Esophagus muscularis mucosa (tissue), 4 donors: ENCODE measurements around the gene SNAPC4. TPM values are rescaled to one million over a fixed set of nuclear protein-coding genes. Genes with fewer than 3 reads are reported as not detected.

Source experiments
- DNase-seq: peaks from one replicate; pipeline ENCODE4 v3.0.0-alpha.2; 2017; ENCODE audit errors: extremely low spot score
- H3K27ac ChIP-seq, 4 donors: fragments of 200-600 bp; sonication (generic); replicated peaks in 1 of 4; 1 replicate in 3 of 4; 2 replicates in 1 of 4; pipeline ENCODE4 v1.5.1; 2016 to 2019; ENCODE audit warnings: mild to moderate bottlenecking in 1 of 4
- H3K27me3 ChIP-seq, 4 donors: fragments of 200-600 bp; sonication (generic); one replicate each; pipeline versions ENCODE4 v1.5.1 to v1.6.0; 2016 to 2019
- H3K36me3 ChIP-seq, 4 donors: fragments of 200-600 bp; sonication (generic); one replicate each; pipeline ENCODE4 v1.5.1; 2016 to 2019
- H3K4me1 ChIP-seq, 4 donors: fragments of 200-600 bp; sonication (generic); one replicate each; pipeline ENCODE4 v1.5.1; 2016 to 2019
- H3K4me3 ChIP-seq, 4 donors: fragments of 200-600 bp; sonication (generic); 1 replicate in 2 of 4; 2 replicates in 2 of 4; pipeline ENCODE4 v1.5.1; 2016 to 2019; ENCODE audit warnings: mild to moderate bottlenecking in 4 of 4, moderate library complexity in 1 of 4
- H3K9me3 ChIP-seq, 4 donors: fragments of 200-600 bp; sonication (generic); 1 replicate in 3 of 4; 2 replicates in 1 of 4; pipeline ENCODE4 v1.5.1; 2016 to 2019
- EP300 ChIP-seq: sonication (generic); formaldehyde crosslinking; IDR thresholded peaks from one replicate; pipeline ENCODE4 v1.6.1; 2017; ENCODE audit warnings: antibody characterized with exemption
- POLR2A ChIP-seq: fragments of 450-650 bp; IDR thresholded peaks from one replicate; pipeline ENCODE4 v1.6.1; 2017; ENCODE audit warnings: antibody characterized with exemption, moderate library complexity, mild to moderate bottlenecking, low read depth
- POLR2AphosphoS5 ChIP-seq, 2 donors: sonication (generic); formaldehyde crosslinking; IDR thresholded peaks; one replicate each; pipeline ENCODE4 v1.6.1; 2017; ENCODE audit warnings: antibody characterized with exemption in 2 of 2
- WGBS: methylation state at CpG from one replicate; pipeline ENCODE4 v1.1.5; 2018; 5-methylcytosine and 5-hydroxymethylcytosine counted together
- intact Hi-C: fragments of 100-400 bp; cut with DNase I; formaldehyde crosslinking; loops from one replicate; pipeline ENCODE4 v1.15.1; 2023
- total RNA-seq, 4 donors: library from RNA; depleted of rRNA; stranded (reverse); fragments of >200 nt; gene quantifications; one replicate each; pipeline versions ENCODE4 v1.1.0 to v1.2.1, GENCODE V29; 2016
- TF ChIP-seq, protein P1 (sequence below), 3 experiments: fragments of 200-600 bp in 2 of 3; fragments of 450-650 bp in 1 of 3; sonication (generic) in 2 of 3; IDR thresholded peaks; one replicate each; pipeline ENCODE4 v1.5.1; 2017 to 2019; ENCODE audit warnings: antibody characterized with exemption in 3 of 3, mild to moderate bottlenecking in 2 of 3, moderate library complexity in 1 of 3

SNAPC4 gene
- total RNA-seq, 4 donors from 2014 or later, result 3.3 to 8.4 (median 4.9) TPM

DNA sequence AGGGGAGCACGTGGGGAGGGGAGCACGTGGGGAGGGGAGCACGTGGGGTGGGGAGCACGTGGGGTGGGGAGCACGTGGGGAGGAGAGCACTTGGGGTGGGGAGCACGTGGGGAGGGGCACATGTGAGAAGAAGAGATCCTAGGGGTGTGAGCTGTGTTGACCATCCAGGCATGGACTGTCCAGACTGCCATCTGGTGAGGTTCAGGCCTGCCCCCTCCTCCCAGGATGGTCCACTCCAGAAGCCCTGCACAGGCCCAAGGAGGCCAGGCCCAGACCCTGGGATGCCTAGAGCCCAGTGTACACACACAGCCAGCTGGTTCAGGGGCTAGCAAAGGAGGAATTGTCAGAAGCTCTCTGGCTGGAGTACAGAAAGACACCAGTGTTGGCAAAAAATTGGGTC, 2.3 kb downstream of the SNAPC4 start:
- WGBS, result 77% methylated on average over 3 of the region's 6 CpGs
- DNase-seq, result no peak
- Histone ChIP-seq H3K27me3 (no peaks in the 10 kb centered on the region), H3K4me1 (peaks cover 18 to 25% (median 24%) of the 10 kb centered on the region in 4 donors), H3K27ac (no peak overlapping the region), H3K4me3 (no peak overlapping the region), H3K36me3 (peaks cover 33 to 71% (median 67%) of the 10 kb centered on the region in 4 donors), H3K9me3 (no peaks in the 10 kb centered on the region)
- no peak for TF ChIP-seq POLR2A
- no peak for TF ChIP-seq POLR2AphosphoS5 (IDR thresholded peaks at IDR 0.05)
- TF ChIP-seq, protein P1, sequence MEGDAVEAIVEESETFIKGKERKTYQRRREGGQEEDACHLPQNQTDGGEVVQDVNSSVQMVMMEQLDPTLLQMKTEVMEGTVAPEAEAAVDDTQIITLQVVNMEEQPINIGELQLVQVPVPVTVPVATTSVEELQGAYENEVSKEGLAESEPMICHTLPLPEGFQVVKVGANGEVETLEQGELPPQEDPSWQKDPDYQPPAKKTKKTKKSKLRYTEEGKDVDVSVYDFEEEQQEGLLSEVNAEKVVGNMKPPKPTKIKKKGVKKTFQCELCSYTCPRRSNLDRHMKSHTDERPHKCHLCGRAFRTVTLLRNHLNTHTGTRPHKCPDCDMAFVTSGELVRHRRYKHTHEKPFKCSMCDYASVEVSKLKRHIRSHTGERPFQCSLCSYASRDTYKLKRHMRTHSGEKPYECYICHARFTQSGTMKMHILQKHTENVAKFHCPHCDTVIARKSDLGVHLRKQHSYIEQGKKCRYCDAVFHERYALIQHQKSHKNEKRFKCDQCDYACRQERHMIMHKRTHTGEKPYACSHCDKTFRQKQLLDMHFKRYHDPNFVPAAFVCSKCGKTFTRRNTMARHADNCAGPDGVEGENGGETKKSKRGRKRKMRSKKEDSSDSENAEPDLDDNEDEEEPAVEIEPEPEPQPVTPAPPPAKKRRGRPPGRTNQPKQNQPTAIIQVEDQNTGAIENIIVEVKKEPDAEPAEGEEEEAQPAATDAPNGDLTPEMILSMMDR (IDR thresholded peaks at IDR 0.05), result no peak
- TF ChIP-seq EP300, result no peak
- intact Hi-C loops, result loop anchor here (5.0 kb wide), 1 partner anchor 60 kb away; no protein-coding TSS in a partner anchor

DNA sequence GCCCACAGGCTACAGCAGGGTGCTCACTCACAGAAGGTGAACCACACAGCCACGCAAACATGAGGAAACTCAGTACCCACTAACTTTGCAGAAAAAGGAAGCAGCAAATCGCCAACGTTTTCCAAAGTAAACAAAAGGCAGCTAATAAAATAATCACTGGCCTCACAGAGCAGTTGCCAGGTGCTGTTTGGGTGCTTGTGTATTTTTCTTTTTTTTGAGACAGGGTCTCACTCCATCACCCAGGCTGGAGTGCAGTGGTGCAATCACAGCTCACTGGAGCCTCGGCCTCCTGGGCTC, 3.8 kb downstream of the SNAPC4 start:
- Histone ChIP-seq H3K27ac (no peak overlapping the region), H3K9me3 (no peaks in the 10 kb centered on the region), H3K4me3 (no peak overlapping the region), H3K4me1 (peaks cover 18 to 25% (median 24%) of the 10 kb centered on the region in 4 donors), H3K36me3 (peaks cover 48 to 75% (median 71%) of the 10 kb centered on the region in 4 donors), H3K27me3 (no peaks in the 10 kb centered on the region)
- no peak for DNase-seq
- WGBS, result 67% methylated on average over 4 of the region's 4 CpGs
- TF ChIP-seq EP300, result no peak
- TF ChIP-seq, protein P1 (IDR thresholded peaks at IDR 0.05), result no peak
- TF ChIP-seq POLR2AphosphoS5 (IDR thresholded peaks at IDR 0.05), result no peak
- no peak for TF ChIP-seq POLR2A
- intact Hi-C loops, result loop anchor here (5.0 kb wide), 1 partner anchor 59 kb away; no protein-coding TSS in a partner anchor

DNA sequence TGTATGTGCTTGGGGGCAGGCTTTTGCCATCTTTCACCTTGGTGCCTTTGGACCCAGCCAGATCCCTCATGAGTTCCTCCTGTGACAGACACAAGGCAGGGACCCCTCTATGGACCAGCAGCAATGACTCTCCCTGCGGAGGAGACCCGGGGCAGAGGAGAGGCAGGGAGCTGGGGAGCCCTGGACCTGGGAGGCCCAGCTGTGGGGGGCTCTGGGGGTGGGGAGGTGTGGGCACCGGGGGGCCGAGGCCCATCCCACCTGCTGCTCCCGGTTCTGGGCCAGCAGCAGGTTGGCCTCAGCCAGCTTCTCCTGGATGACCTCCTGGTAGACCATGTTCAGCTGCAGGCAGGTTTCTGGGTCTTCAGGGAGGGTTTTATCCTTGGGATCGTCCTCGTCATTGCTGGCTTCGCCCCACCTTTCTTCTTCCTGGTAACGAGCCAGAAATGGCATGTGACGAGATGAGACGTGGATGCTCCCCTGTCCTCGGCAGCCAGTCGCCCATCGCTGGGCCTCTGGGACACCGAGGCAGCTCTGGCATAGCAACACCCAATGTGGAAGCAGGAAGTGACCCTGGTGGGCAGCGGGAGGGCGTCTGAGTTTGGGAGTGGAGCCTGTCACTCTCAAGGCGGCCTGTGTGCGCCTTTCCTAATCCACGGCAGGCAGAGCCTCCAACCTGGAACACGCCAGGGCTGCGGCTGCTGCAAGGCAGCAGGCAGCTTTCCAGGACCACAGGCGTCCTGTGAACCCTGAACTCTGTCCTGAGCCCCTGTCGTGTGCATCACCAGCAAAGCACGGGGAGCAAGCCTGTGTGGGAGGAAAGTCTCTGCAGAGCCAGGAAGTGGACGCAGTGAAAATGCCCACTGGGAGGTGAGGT, 4.4 kb downstream of the SNAPC4 start:
- Histone ChIP-seq H3K27ac (no peak overlapping the region), H3K4me3 (no peak overlapping the region), H3K27me3 (no peaks in the 10 kb centered on the region), H3K36me3 (peaks cover 49 to 79% (median 74%) of the 10 kb centered on the region in 4 donors), H3K9me3 (no peaks in the 10 kb centered on the region), H3K4me1 (peaks cover 16 to 23% (median 21%) of the 10 kb centered on the region in 4 donors)
- TF ChIP-seq EP300 (no peak), POLR2A (no peak), POLR2AphosphoS5 (IDR thresholded peaks at IDR 0.05) (no peak)
- TF ChIP-seq, protein P1 (IDR thresholded peaks at IDR 0.05), result no peak
- 91% methylated on average over 18 of the region's 26 CpGs for WGBS
- intact Hi-C loops, result loop anchor here (5.0 kb wide), 1 partner anchor 58 kb away; no protein-coding TSS in a partner anchor
- DNase-seq, result no peak

DNA sequence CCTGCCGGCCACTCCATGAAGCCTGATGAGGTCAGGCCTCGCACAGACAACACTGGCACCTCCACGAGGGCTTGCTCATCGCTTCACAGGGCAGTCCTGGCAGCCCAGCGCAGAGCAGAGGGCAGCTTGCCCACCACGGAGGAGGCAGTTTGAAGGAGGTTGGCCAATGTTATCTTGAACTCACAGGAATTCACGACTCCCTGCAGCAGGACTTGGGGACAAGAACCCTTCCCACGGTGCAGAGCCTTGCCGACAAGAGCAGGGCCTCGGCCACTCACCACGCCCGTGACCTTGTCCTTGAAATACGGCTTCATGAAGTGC, 5.0 kb downstream of the SNAPC4 start:
- TF ChIP-seq POLR2AphosphoS5 (IDR thresholded peaks at IDR 0.05) (no peak), POLR2A (no peak), EP300 (no peak)
- TF ChIP-seq, protein P1 (IDR thresholded peaks at IDR 0.05), result no peak
- intact Hi-C loops, result loop anchor here (5.0 kb wide), 1 partner anchor 58 kb away; no protein-coding TSS in a partner anchor
- Histone ChIP-seq H3K9me3 (no peaks in the 10 kb centered on the region), H3K27ac (no peak overlapping the region), H3K4me1 (peaks cover 12 to 18% (median 17%) of the 10 kb centered on the region in 4 donors), H3K27me3 (no peaks in the 10 kb centered on the region), H3K4me3 (no peak overlapping the region), H3K36me3 (peaks cover 49 to 84% (median 76%) of the 10 kb centered on the region in 4 donors)
- DNase-seq, result no peak
- WGBS, result 97% methylated on average over 11 of the region's 13 CpGs
